Panc1 (cell line): ENCODE measurements around the gene RFX5.

Experiments
- POLR2AphosphoS5 ChIP-seq: IDR thresholded peaks from 2 replicates; pipeline ENCODE4 v1.6.1; 2012; ENCODE audit warnings: mild to moderate bottlenecking, low read depth, low read length, moderate library complexity
- TF ChIP-seq, protein P1 (sequence below): fragments of 450-650 bp; IDR thresholded peaks from 2 replicates; pipeline ENCODE4 v1.5.1; 2017; ENCODE audit warnings: mild to moderate bottlenecking

- TF ChIP-seq, protein P1, sequence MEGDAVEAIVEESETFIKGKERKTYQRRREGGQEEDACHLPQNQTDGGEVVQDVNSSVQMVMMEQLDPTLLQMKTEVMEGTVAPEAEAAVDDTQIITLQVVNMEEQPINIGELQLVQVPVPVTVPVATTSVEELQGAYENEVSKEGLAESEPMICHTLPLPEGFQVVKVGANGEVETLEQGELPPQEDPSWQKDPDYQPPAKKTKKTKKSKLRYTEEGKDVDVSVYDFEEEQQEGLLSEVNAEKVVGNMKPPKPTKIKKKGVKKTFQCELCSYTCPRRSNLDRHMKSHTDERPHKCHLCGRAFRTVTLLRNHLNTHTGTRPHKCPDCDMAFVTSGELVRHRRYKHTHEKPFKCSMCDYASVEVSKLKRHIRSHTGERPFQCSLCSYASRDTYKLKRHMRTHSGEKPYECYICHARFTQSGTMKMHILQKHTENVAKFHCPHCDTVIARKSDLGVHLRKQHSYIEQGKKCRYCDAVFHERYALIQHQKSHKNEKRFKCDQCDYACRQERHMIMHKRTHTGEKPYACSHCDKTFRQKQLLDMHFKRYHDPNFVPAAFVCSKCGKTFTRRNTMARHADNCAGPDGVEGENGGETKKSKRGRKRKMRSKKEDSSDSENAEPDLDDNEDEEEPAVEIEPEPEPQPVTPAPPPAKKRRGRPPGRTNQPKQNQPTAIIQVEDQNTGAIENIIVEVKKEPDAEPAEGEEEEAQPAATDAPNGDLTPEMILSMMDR, result no peak
- TF ChIP-seq POLR2AphosphoS5, result no peak
Measured at GRCh38 chr1:151315565-151316235, 31.4 kb downstream of the RFX5 start.
